Naive thymus-derived CD4-positive, alpha-beta T cell (primary cell): ENCODE measurements around the gene FOXD4. TPM values are rescaled to one million over a fixed set of nuclear protein-coding genes. Genes with fewer than 3 reads are reported as not detected.
"Not testable (repeated sequence)": the region's sequence is repeated elsewhere in the genome, so short reads cannot be mapped to it uniquely, and the experiment has no call there.

Experiments
- ATAC-seq: fragments of 150-1000 bp; cut with Tn5 transposase; 2 replicates; pipeline ENCODE4 v1.10.0; 2021; ENCODE audit warnings: mild to moderate bottlenecking, moderate library complexity
- CTCF ChIA-PET: fragments of 350-600 bp; sonication (Branson Sonifier 250); formaldehyde crosslinking; loops from one replicate; lab custom pipeline; 2021; ENCODE audit warnings: antibody characterized with exemption; lab: Charles Lee
- POLR2A ChIA-PET: fragments of 350-600 bp; sonication (Branson Sonifier 250); formaldehyde crosslinking; loops from one replicate; lab custom pipeline; 2021; ENCODE audit warnings: antibody characterized with exemption, inconsistent platforms; lab: Charles Lee
- DNase-seq, 9 donors: peaks; one replicate each; pipeline versions ENCODE4 v3.0.0 to v3.0.0-alpha.2; 2020 to 2022; ENCODE audit warnings: mixed read lengths in 1 of 9
- H3K27ac ChIP-seq: one replicate; pipeline ENCODE4 v1.7.0; 2013; ENCODE audit warnings: mild to moderate bottlenecking, low read depth, low read length, moderate library complexity
- H3K27me3 ChIP-seq, 2 donors: one replicate each; pipeline ENCODE4 v1.7.0; 2013; ENCODE audit warnings: low read length in 2 of 2, mild to moderate bottlenecking in 2 of 2, moderate library complexity in 2 of 2; ENCODE audit not compliant: control insufficient read depth in 2 of 2, insufficient read depth in 2 of 2
- H3K36me3 ChIP-seq, 3 experiments: 1 replicate in 2 of 3; 2 replicates in 1 of 3; pipeline ENCODE4 v1.7.0; 2013; ENCODE audit warnings: low read length in 3 of 3, mild to moderate bottlenecking in 3 of 3, moderate library complexity in 1 of 3; ENCODE audit not compliant: insufficient read depth in 3 of 3, control insufficient read depth in 2 of 3
- H3K4me1 ChIP-seq, 2 donors: one replicate each; pipeline ENCODE4 v1.7.0; 2013; ENCODE audit warnings: low read length in 2 of 2, mild to moderate bottlenecking in 2 of 2, moderate library complexity in 1 of 2; ENCODE audit not compliant: control insufficient read depth in 2 of 2, insufficient read depth in 2 of 2
- H3K4me3 ChIP-seq: 2 replicates; pipeline ENCODE4 v1.7.0; 2013; ENCODE audit warnings: mild to moderate bottlenecking, low read length
- H3K9me3 ChIP-seq, 3 experiments: 1 replicate in 2 of 3; 2 replicates in 1 of 3; pipeline ENCODE4 v1.7.0; 2013; ENCODE audit warnings: low read length in 3 of 3; ENCODE audit not compliant: control insufficient read depth in 2 of 3
- H3K27ac Mint-ChIP-seq, 9 donors: one replicate each; pipeline ENCODE4 v1.8.0; 2020 to 2022; ENCODE audit warnings: mixed read lengths in 9 of 9, mild to moderate bottlenecking in 8 of 9, moderate library complexity in 5 of 9, inconsistent platforms in 2 of 9
- H3K27me3 Mint-ChIP-seq, 5 donors: one replicate each; pipeline ENCODE4 v1.8.0; 2021 to 2022; ENCODE audit warnings: mixed read lengths in 5 of 5, mild to moderate bottlenecking in 1 of 5
- H3K36me3 Mint-ChIP-seq, 5 donors: one replicate each; pipeline ENCODE4 v1.8.0; 2020 to 2022; ENCODE audit warnings: mixed read lengths in 5 of 5, mild to moderate bottlenecking in 3 of 5, inconsistent platforms in 1 of 5
- H3K4me1 Mint-ChIP-seq, 7 donors: one replicate each; pipeline ENCODE4 v1.8.0; 2020 to 2022; ENCODE audit warnings: mixed read lengths in 7 of 7, mild to moderate bottlenecking in 3 of 7, inconsistent platforms in 1 of 7
- H3K4me3 Mint-ChIP-seq, 10 donors: one replicate each; pipeline ENCODE4 v1.8.0; 2020 to 2022; ENCODE audit warnings: mild to moderate bottlenecking in 10 of 10, mixed read lengths in 10 of 10, moderate library complexity in 6 of 10, inconsistent platforms in 2 of 10
- H3K9me3 Mint-ChIP-seq, 11 donors: one replicate each; pipeline ENCODE4 v1.8.0; 2020 to 2022; ENCODE audit warnings: mixed read lengths in 11 of 11, mild to moderate bottlenecking in 4 of 11, inconsistent platforms in 1 of 11, moderate library complexity in 1 of 11
- intact Hi-C, 2 donors: fragments of 100-400 bp; cut with micrococcal nuclease; formaldehyde crosslinking; loops; one replicate each; pipeline ENCODE4 v1.15.1; 2023
- polyA plus RNA-seq, 2 donors: library from polyadenylated mRNA; unstranded; fragments of 300-500 nt; fragmentation: Illumina TruSeq; gene quantifications; one replicate each; pipeline ENCODE4 v1.2.3, GENCODE V29; 2021
- total RNA-seq, 6 experiments: library from RNA in 5 of 6; stranded (reverse) in 5 of 6; gene quantifications; 1 replicate in 5 of 6; 2 replicates in 1 of 6; pipeline ENCODE4 v1.2.3 and lab custom pipeline; 2021 to 2026

FOXD4 gene
- total and polyA plus RNA-seq, 7 experiments from 2014 or later: 0.09 to 0.38 (median 0.22) TPM; not detected in 2

DNA sequence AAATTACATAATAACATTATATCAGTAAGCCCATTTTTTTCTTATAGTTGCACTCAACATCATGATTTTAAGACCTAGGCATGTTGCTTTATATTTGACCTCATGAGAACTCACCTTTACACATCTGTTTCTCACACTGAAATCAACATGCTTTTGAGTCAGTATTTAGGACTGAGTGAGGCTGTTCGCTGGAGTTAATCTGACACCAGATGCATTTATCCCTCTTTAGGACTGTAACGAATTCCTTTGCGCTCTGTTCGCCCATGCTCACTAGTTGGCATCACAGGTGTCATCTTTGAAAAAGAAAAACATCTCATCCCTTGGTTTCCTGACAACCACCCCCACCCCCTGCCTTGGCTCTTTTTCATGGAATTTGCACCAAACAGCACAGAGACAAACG lies 24.3 kb downstream of the FOXD4 start:
- H3K4me3 Mint-ChIP-seq, intact Hi-C loops, POLR2A ChIA-PET, H3K4me1 Mint-ChIP-seq, CTCF ChIA-PET, H3K9me3 Mint-ChIP-seq, H3K27me3 Mint-ChIP-seq, H3K27ac Mint-ChIP-seq, H3K4me1 ChIP-seq, H3K9me3 ChIP-seq, H3K36me3 Mint-ChIP-seq, H3K27me3 ChIP-seq, DNase-seq, H3K36me3 ChIP-seq, ATAC-seq, H3K27ac ChIP-seq, H3K4me3 ChIP-seq: not testable (repeated sequence)

DNA sequence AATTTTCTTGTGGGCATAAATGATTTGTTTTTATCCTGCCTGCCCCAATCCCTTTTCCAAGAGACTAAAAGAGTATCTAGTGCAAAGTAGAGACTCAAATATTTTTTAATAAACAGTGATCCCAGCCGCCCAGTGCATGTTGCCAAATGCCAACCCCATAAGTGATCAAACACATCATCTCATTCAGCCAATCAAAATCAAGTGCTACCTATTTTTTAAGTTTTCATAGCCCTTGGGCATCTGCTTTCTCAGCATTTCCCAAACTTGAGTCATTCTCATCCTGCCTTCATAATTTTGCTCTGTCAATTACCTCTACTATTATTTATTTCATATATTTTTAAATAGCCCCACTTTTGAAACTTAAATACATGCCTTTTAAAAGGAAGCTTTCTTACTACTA lies 27.4 kb downstream of the FOXD4 start:
- H3K9me3 ChIP-seq, H3K27me3 ChIP-seq, H3K36me3 ChIP-seq, H3K36me3 Mint-ChIP-seq, ATAC-seq, H3K4me1 Mint-ChIP-seq, intact Hi-C loops, H3K4me3 Mint-ChIP-seq, POLR2A ChIA-PET, H3K4me1 ChIP-seq, CTCF ChIA-PET, H3K27ac ChIP-seq, H3K4me3 ChIP-seq, H3K27ac Mint-ChIP-seq, H3K9me3 Mint-ChIP-seq, DNase-seq: not testable (repeated sequence)
- peaks cover 0 to 20% (median 0%) of the 10 kb centered on the region in 5 donors for H3K27me3 Mint-ChIP-seq

DNA sequence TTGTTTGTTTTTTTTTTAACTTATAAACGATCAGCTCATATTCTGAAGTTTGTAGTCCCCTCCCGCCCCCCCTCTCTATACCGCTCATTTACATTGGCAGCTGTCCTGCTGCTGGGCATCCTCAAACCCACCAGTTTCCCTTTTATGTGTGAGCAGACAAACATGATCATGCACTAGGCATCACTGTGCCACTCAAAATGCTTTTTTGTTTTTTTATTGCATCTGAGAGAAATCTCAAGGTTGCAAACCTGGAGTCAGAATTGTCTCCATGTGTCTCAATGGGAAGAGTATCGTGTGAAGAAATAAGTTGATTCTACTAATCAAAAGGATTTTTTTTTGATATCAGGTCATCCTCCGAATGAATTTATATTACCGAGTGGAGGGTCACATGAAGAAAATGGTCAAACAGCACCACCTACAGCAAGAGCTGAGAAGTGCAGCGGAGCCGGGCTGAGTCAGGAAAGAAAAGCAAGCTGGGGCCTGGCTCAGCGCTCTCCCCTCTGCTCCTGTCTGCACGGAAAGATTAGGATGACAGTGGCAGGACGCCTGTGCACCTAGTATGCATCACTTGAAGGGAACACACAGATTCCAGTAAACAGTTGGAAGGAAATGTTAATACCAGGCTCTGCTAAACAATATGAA lies 29.7 kb downstream of the FOXD4 start:
- H3K36me3 ChIP-seq, CTCF ChIA-PET, H3K36me3 Mint-ChIP-seq, H3K4me3 ChIP-seq, H3K4me1 ChIP-seq, H3K9me3 ChIP-seq, POLR2A ChIA-PET, H3K27me3 ChIP-seq, intact Hi-C loops, H3K27ac ChIP-seq, H3K4me3 Mint-ChIP-seq, H3K27ac Mint-ChIP-seq, H3K9me3 Mint-ChIP-seq, H3K4me1 Mint-ChIP-seq: not testable (repeated sequence)
- DNase-seq: peak in 2 of 9 donors; percentile 25
- H3K27me3 Mint-ChIP-seq: peaks cover 0 to 23% (median 0%) of the 10 kb centered on the region in 5 donors
- peak; percentile 88 for ATAC-seq

DNA sequence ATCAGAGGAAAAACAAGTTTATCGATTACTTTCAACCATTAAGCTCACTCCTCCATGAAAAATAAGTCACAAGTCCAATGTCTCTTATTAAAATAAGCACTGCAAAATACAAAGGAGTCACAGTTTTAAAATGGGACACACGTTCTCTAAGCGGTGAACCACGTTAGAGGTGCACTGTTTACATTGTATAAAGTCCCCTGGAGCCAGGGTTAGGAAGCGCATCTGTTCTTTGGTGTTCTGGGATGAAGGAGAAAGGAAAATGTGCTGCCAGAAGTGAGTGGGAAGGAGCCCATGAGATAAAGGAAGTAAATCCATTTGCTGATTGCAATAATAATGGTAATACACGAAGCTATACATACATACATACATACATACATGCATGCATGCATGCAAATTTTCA lies 30.4 kb downstream of the FOXD4 start:
- H3K27me3 Mint-ChIP-seq: peaks cover 0 to 23% (median 0%) of the 10 kb centered on the region in 5 donors
- H3K4me1 Mint-ChIP-seq, H3K36me3 ChIP-seq, H3K4me3 ChIP-seq, ATAC-seq, H3K27me3 ChIP-seq, H3K4me3 Mint-ChIP-seq, CTCF ChIA-PET, H3K27ac ChIP-seq, H3K27ac Mint-ChIP-seq, H3K9me3 Mint-ChIP-seq, H3K9me3 ChIP-seq, POLR2A ChIA-PET, H3K4me1 ChIP-seq, H3K36me3 Mint-ChIP-seq, DNase-seq, intact Hi-C loops: not testable (repeated sequence)

DNA sequence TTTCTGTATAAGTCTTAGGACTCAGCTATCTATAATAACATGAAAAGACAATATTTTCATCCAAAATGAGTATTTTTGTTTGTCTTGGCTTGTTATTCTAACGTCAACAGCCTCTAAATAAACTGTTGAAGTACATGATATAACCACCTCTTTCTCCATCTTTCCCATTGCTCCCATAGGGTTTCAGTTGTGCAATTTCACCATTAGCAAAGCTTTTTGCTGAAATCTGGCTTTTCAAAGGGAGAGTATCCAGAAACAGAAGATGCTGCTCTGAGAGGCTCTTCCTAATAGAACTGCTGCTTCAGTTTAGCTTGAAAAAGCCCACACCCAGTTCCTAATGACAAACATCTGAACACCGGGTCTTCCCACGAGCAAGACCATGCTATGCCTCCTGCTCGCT lies 31.1 kb downstream of the FOXD4 start:
- H3K4me1 Mint-ChIP-seq, H3K27ac ChIP-seq, CTCF ChIA-PET, H3K9me3 ChIP-seq, DNase-seq, H3K4me1 ChIP-seq, ATAC-seq, H3K27me3 ChIP-seq, H3K36me3 ChIP-seq, H3K4me3 Mint-ChIP-seq, H3K4me3 ChIP-seq, intact Hi-C loops, H3K27ac Mint-ChIP-seq, H3K36me3 Mint-ChIP-seq, POLR2A ChIA-PET, H3K9me3 Mint-ChIP-seq: not testable (repeated sequence)
- peaks cover 0 to 23% (median 0%) of the 10 kb centered on the region in 5 donors for H3K27me3 Mint-ChIP-seq

DNA sequence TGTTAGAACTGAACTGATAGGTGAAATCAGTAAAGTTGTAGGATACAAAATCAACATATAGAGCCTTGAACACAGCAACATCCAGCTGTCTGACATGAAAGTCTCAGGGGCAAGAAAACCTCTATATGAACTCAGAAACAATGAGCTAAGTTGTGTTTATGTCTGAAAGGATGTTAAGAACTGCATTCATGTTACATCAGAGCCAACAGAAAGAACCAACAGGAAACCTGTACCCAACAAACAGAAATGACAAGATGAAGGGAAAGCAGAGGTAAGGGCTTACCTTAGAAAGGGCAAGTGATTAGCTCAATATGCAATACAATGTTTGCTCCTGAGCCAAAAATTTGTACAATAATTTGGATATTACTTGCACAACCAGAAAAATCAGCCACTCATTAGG lies 31.5 kb downstream of the FOXD4 start:
- H3K36me3 Mint-ChIP-seq, POLR2A ChIA-PET, ATAC-seq: not testable (repeated sequence)

DNA sequence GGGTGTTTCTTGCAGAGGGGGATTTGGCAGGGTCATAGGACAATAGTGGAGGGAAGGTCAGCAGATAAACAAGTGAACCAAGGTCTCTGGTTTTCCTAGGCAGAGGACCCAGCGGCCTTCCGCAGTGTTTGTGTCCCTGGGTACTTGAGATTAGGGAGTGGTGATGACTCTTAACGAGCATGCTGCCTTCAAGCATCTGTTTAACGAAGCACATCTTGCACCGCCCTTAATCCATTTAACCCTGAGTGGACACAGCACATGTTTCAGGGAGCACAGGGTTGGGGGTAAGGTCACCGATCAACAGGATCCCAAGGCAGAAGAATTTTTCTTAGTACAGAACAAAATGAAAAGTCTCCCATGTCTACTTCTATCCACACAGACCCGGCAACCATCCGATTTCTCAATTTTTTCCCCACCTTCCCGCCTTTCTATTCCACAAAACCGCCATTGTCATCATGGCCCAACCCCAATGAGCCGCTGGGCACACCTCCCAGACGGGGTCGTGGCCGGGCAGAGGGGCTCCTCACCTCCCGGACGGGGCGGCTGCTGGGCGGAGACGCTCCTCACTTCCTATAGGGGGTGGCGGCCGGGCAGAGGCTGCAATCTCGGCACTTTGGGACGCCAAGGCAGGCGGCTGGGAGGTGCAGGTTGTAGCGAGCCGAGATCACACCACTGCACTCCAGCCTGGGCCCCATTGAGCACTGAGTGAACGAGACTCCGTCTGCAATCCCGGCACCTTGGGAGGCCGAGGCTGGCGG lies 35.1 kb downstream of the FOXD4 start:
- H3K27me3 ChIP-seq, H3K27ac Mint-ChIP-seq, H3K36me3 Mint-ChIP-seq, H3K4me1 ChIP-seq, intact Hi-C loops, H3K9me3 ChIP-seq, H3K9me3 Mint-ChIP-seq, POLR2A ChIA-PET, H3K4me3 Mint-ChIP-seq, DNase-seq, H3K4me1 Mint-ChIP-seq, ATAC-seq, H3K4me3 ChIP-seq, CTCF ChIA-PET, H3K36me3 ChIP-seq, H3K27ac ChIP-seq: not testable (repeated sequence)
- peaks cover 0 to 31% (median 3%) of the 10 kb centered on the region in 5 donors for H3K27me3 Mint-ChIP-seq

More for the DNA sequence above, 31.5 kb downstream of the FOXD4 start:
- H3K27ac ChIP-seq, CTCF ChIA-PET, intact Hi-C loops, H3K27me3 ChIP-seq, H3K4me1 Mint-ChIP-seq, H3K36me3 ChIP-seq, H3K4me1 ChIP-seq, H3K4me3 ChIP-seq, H3K4me3 Mint-ChIP-seq, H3K9me3 ChIP-seq, DNase-seq, H3K9me3 Mint-ChIP-seq: not testable (repeated sequence)
- peaks cover 0 to 25% (median 0%) of the 10 kb centered on the region in 5 donors for H3K27me3 Mint-ChIP-seq
- peak overlapping the region in 1 of 9 donors; percentile 49 for H3K27ac Mint-ChIP-seq
